NCI-H2107 treated with DMSO at 0.1 percent for 48 hours (cell line): Measurements from ENCODE around the gene C10orf90.

ENCODE experiments used
- DNase-seq: peaks from one replicate; lab custom pipeline; 2025; ENCODE audit not compliant: unreplicated experiment; lab: John Stamatoyannopoulos, UW

Gene C10orf90

GRCh38 chr10:126432507-126432906 is 238.0 kb downstream of the C10orf90 start:
- no peak for DNase-seq

GRCh38 chr10:126431816-126432215 is 238.7 kb downstream of the C10orf90 start:
- DNase-seq, result no peak

DNA sequence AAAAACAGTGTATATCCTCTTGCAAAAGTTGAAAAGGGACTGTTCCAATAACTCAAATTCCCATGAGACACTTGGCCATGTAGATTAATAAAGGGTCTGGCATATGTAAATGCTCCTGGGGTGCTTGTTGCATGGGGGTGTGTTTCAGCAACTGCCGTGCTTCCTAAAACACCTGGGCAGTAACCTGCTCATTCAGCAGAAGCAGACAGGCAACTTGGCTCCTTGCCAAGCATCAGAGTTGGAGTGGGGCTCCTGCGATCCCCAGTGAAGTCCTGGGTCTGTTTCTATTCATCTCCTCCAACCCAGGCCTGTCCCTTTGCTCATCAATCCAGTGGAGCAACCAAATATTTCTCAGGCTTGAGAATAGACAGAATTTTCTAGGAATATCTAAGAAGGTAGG is 240.0 kb downstream of the C10orf90 start:
- DNase-seq, result no peak

- DNase-seq, result no peak
Observed at GRCh38 chr10:126429275-126429674, 241.2 kb downstream of the C10orf90 start.

- no peak for DNase-seq
Observed at GRCh38 chr10:126425489-126426065, 244.9 kb downstream of the C10orf90 start.

- DNase-seq, result no peak
Observed at GRCh38 chr10:126425032-126425431, 245.5 kb downstream of the C10orf90 start.

- DNase-seq, result no peak
Observed at GRCh38 chr10:126423732-126424491, 246.6 kb downstream of the C10orf90 start.

GRCh38 chr10:126422567-126422966 is 247.9 kb downstream of the C10orf90 start:
- no peak for DNase-seq

GRCh38 chr10:126421756-126422256 is 248.7 kb downstream of the C10orf90 start:
- DNase-seq, result no peak

- no peak for DNase-seq
Observed at GRCh38 chr10:126420567-126421300, 249.8 kb downstream of the C10orf90 start.

- DNase-seq, result no peak
Observed at GRCh38 chr10:126417220-126417825, 253.2 kb downstream of the C10orf90 start.

DNA sequence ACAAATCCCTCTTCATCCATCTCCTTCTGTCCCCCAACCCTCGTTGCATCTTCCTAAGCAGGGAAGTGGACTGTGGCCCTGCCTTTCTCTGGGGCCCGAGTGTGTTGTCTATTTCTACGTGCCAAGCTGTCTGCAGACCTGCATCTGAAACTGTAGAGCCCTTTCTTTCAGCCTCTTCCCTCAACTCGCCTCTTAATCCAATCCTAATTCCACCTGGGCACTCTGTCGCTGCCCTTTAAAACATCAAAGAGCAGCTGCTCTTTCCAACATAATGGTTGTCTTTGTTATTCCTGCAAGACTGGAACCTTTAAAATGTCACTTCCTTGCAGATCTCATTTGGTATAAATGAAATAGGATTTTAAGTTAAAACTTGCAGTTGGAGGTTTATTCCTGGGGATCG is 260.7 kb downstream of the C10orf90 start:
- no peak for DNase-seq

DNA sequence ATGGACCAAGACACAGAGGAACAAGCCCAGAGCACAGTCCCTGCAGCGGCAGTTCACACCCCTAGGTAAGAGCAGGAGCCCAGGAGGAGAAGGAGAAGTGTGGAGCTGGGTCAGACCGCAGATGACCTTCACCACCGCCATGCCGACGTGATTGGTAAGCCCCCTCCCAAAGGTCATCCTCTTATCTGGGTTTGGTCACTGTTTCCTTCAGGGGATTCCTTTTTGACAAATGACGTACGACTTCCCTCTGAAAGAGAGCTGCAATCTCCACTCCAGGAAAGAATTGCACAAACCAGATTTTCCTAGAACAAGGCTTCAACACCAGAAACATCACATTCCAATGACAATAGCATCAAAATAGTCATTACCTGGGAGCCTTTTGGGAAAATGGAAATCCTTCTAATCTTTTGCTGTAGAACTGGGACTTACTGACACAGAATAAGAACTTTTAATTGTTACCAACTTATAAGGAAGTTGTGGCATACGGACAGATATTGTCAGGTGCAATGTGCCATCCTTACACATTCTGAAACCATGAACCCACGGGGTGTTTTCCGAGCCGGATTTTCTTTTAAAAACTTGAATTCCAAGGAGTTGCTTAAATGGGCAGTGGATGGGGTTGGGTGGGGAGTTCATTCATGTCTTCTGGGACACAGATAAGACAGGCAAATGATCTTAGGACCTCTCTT is 261.4 kb downstream of the C10orf90 start:
- DNase-seq, result no peak

DNA sequence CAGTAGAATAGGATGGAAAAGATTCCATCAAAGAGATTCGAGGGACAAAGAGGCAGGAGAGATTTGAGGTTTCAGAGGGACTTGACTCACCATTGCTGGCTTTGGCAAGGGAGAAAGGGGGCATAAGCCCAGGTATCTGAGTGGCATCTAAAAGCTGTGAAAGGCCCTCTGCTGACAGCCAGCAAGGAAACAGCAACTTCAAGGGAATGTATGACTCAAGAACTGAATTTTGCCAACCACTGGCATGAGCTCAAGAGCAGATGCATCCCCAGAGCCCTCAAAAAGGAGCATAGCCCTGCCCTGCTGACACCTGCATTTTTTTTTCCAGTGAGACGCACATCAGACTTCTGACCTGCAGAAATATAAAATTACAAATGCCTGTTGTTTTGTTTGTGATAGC is 262.7 kb downstream of the C10orf90 start:
- no peak for DNase-seq

DNA sequence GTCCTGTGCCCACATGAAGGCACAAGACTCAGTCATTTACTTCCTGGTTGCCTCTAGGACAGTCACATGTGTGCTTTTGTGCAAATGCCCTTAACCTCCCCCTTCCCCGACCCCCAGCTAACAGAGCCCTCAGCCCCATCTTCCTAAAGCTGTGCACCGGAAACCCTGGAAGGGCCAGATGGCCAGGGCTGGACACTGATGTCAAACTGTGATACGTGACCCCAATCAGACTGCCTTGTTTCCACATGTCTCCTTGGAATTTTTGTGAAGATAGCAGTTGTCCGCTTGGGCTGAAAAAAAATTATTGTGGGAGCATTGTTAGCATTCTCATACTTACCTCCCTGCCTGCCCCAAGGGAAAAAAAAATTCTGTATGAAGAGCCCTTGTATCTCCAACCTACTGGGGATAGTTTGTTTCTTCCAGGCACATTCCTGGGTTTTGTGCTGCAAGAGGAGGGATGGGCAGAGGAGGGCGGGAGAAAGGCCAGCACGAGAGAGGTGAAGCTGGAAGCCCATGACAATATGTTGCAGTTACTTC is 265.2 kb downstream of the C10orf90 start:
- DNase-seq, result no peak

DNA sequence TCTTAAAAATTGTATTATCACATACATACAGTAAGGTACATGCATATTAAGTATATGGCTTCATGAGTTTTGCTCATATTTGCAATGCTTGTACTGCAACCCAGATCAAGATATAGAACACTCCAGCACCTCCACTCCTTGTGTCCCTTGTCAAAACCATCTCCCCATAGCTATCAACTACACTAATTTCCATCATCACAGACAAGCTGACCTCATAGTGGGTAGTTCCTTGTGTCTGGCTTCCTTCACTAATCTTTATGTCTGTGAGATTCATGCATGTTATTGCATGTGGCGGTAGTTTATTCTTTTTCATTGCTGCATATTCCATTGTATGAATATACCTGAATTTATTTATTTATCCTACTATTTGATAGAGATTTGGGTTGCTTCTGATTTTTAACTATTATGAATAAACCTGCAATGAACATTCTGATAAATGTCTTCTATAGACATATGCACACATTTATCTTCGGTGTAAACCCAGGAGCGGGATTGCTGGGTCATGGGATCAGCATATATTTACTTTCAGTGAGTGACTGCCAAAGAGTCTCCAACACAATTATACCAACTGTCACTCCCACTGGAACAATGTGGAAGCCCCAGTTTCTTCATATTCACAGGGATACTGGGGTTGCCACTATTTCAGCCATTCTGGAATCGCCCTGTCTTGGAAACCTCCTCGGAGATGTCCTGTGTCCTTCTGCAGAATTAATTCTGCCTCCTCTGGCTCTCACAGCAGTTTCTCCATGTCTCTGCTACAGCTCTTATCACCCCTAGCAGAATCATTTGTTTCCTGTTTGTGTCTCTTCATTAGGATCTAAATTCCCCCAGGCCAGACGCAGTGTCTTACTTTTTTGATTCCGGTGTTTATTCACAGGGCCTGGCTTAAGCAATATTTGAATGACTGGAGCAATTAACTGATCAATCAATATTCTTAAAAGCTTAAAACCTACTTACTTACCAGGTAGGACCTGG is 267.5 kb downstream of the C10orf90 start:
- no peak for DNase-seq

- DNase-seq, result no peak
Observed at GRCh38 chr10:126400641-126401040, 269.9 kb downstream of the C10orf90 start.

GRCh38 chr10:126398924-126399323 is 271.6 kb downstream of the C10orf90 start:
- no peak for DNase-seq

DNA sequence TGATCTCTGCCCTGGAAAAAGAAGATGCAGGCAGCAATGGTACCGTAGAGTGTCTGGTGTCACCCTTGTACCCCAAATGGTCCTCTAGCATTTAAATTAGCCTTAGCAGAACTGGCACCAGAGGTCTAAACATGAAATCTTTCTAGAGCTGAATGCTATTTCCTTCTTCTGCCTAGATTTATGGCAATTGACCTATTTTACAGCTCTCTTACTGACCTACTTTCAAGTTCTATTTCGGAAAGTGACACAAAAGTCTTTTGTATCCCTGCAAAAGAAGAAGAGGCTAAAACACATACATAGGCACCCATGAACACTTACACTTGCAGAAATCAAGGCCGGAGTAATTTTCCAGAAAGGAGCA is 272.1 kb downstream of the C10orf90 start:
- no peak for DNase-seq
